Measurements from ENCODE around the gene CARD14.

- TF ChIP-seq, protein P1, sequence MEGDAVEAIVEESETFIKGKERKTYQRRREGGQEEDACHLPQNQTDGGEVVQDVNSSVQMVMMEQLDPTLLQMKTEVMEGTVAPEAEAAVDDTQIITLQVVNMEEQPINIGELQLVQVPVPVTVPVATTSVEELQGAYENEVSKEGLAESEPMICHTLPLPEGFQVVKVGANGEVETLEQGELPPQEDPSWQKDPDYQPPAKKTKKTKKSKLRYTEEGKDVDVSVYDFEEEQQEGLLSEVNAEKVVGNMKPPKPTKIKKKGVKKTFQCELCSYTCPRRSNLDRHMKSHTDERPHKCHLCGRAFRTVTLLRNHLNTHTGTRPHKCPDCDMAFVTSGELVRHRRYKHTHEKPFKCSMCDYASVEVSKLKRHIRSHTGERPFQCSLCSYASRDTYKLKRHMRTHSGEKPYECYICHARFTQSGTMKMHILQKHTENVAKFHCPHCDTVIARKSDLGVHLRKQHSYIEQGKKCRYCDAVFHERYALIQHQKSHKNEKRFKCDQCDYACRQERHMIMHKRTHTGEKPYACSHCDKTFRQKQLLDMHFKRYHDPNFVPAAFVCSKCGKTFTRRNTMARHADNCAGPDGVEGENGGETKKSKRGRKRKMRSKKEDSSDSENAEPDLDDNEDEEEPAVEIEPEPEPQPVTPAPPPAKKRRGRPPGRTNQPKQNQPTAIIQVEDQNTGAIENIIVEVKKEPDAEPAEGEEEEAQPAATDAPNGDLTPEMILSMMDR (optimal IDR thresholded peaks at IDR 0.05 in 1 of 3, IDR thresholded peaks at IDR 0.05 in 1 of 3, conservative IDR thresholded peaks at IDR 0.05 in 1 of 3; ENCODE audit: extremely low read depth in 1 of 3, insufficient read depth in 2 of 3, low read length in 3 of 3) = no peak
- TF ChIP-seq EZH2 (IDR thresholded peaks at IDR 0.05; ENCODE audit: low read length) = no peak
Observed at GRCh38 chr17:80177986-80178595, 8.3 kb downstream of the CARD14 start.

All from keratinocyte (primary cell).